Measurements from ENCODE around the gene SSBP1. TPM values are rescaled to one million over a fixed set of nuclear protein-coding genes. Genes with fewer than 3 reads are reported as not detected.

The SSBP1 gene
- total and polyA plus RNA-seq, 2 of the 8 experiments (the other 6 are each of a cell fraction or from before 2014, with no cell fraction given): 136 to 254 TPM

GRCh38 chr7:141691961-141692360 is 46.2 kb upstream of the SSBP1 start (continued):
- TF ChIP-seq CHD7 (IDR thresholded peaks at IDR 0.05; ENCODE audit: insufficient replicate concordance, low read length) (no peak), HDAC2 (IDR thresholded peaks at IDR 0.05; ENCODE audit: borderline replicate concordance in 1 of 2, low read depth in 2 of 2, low read length in 2 of 2) (no peak)
